WTC11 (cell line): ENCODE results near the gene HRAS. TPM values are rescaled to one million over a fixed set of nuclear protein-coding genes. Genes with fewer than 3 reads are reported as not detected.
A peak's percentile ranks its signal among the peaks of the same experiment; 100 is the strongest.

Experiments used
- ATAC-seq: fragments of 200-7000 bp; cut with Tn5 transposase; 2 replicates; pipeline ENCODE4 v1.10.0; 2021; ENCODE audit warnings: mild to moderate bottlenecking, moderate library complexity
- CTCF ChIA-PET: fragments of 300-600 bp; sonication (Branson Sonifier 250); formaldehyde crosslinking; loops from one replicate; lab custom pipeline; 2021; ENCODE audit warnings: antibody characterized with exemption; lab: Charles Lee
- POLR2A ChIA-PET: fragments of 350-600 bp; sonication (Branson Sonifier 250); formaldehyde crosslinking; loops from one replicate; lab custom pipeline; 2021; ENCODE audit warnings: antibody characterized with exemption; lab: Charles Lee
- DNase-seq: peaks from one replicate; pipeline ENCODE4 v3.0.0; 2021; ENCODE audit warnings: low spot score
- H3K27ac Mint-ChIP-seq: 2 replicates; pipeline ENCODE4 v1.8.0; 2021; ENCODE audit warnings: mixed read lengths
- H3K27me3 Mint-ChIP-seq: 2 replicates; pipeline ENCODE4 v1.8.0; 2021; ENCODE audit warnings: low read depth, mild to moderate bottlenecking, moderate library complexity, mixed read lengths
- H3K36me3 Mint-ChIP-seq: 2 replicates; pipeline ENCODE4 v1.8.0; 2021; ENCODE audit warnings: mixed read lengths
- H3K4me1 Mint-ChIP-seq: 2 replicates; pipeline ENCODE4 v1.8.0; 2022; ENCODE audit warnings: mixed read lengths
- H3K4me3 Mint-ChIP-seq: 2 replicates; pipeline ENCODE4 v1.8.0; 2021; ENCODE audit warnings: mild to moderate bottlenecking, moderate library complexity, mixed read lengths
- H3K9me3 Mint-ChIP-seq: 2 replicates; pipeline ENCODE4 v1.8.0; 2021; ENCODE audit warnings: mixed read lengths
- ATF6 ChIP-seq: sonication (generic); formaldehyde crosslinking; IDR thresholded peaks from 2 replicates; pipeline ENCODE4 v1.8.1; 2023; ENCODE audit warnings: mild to moderate bottlenecking, missing genetic modification reagents
- CBFB ChIP-seq: sonication (generic); formaldehyde crosslinking; IDR thresholded peaks from 2 replicates; pipeline ENCODE4 v1.8.1; 2022; ENCODE audit warnings: mild to moderate bottlenecking, low read depth, missing genetic modification reagents
- CREM ChIP-seq: sonication (generic); formaldehyde crosslinking; IDR thresholded peaks from 2 replicates; pipeline ENCODE4 v1.8.1; 2022; ENCODE audit warnings: mild to moderate bottlenecking, missing genetic modification reagents, moderate library complexity
- ETV6 ChIP-seq: sonication (generic); formaldehyde crosslinking; IDR thresholded peaks from 2 replicates; pipeline ENCODE4 v1.8.1; 2022; ENCODE audit warnings: mild to moderate bottlenecking, missing genetic modification reagents
- FOXJ3 ChIP-seq: sonication (generic); formaldehyde crosslinking; IDR thresholded peaks from 2 replicates; pipeline ENCODE4 v1.9.0; 2021; ENCODE audit warnings: missing genetic modification reagents, mild to moderate bottlenecking, borderline replicate concordance
- FOXK1 ChIP-seq: sonication (generic); formaldehyde crosslinking; IDR thresholded peaks from 2 replicates; pipeline ENCODE4 v1.8.0; 2022; ENCODE audit warnings: mild to moderate bottlenecking, moderate library complexity, missing genetic modification reagents
- GABPB1 ChIP-seq: sonication (generic); formaldehyde crosslinking; IDR thresholded peaks from 2 replicates; pipeline ENCODE4 v1.8.1; 2023; ENCODE audit warnings: mild to moderate bottlenecking, missing genetic modification reagents
- GTF2I ChIP-seq: fragments of 250-450 bp; sonication (Bioruptor Pico); conservative IDR thresholded peaks from 2 replicates; pipeline ENCODE4 v1.4.0; 2021; ENCODE audit warnings: mild to moderate bottlenecking
- KAT7 ChIP-seq: sonication (generic); formaldehyde crosslinking; IDR thresholded peaks from 2 replicates; pipeline ENCODE4 v1.8.1; 2023; ENCODE audit warnings: missing genetic modification reagents, mild to moderate bottlenecking, borderline replicate concordance
- MLX ChIP-seq: sonication (generic); formaldehyde crosslinking; IDR thresholded peaks from 2 replicates; pipeline ENCODE4 v1.8.1; 2023; ENCODE audit warnings: mild to moderate bottlenecking, missing genetic modification reagents, moderate library complexity
- MXD4 ChIP-seq: fragments of 250-450 bp; sonication (Bioruptor Pico); IDR thresholded peaks from 2 replicates; pipeline ENCODE4 v1.8.0; 2021; ENCODE audit warnings: mild to moderate bottlenecking, moderate library complexity, borderline replicate concordance
- NFE2L1 ChIP-seq: sonication (generic); formaldehyde crosslinking; IDR thresholded peaks from 2 replicates; pipeline ENCODE4 v1.8.1; 2023; ENCODE audit warnings: missing genetic modification reagents
- NR1H2 ChIP-seq: sonication (generic); formaldehyde crosslinking; IDR thresholded peaks from 2 replicates; pipeline ENCODE4 v1.9.0; 2021; ENCODE audit warnings: mild to moderate bottlenecking, moderate library complexity, missing genetic modification reagents
- NR2C2 ChIP-seq: sonication (generic); formaldehyde crosslinking; IDR thresholded peaks from 2 replicates; pipeline ENCODE4 v1.8.0; 2022; ENCODE audit warnings: mild to moderate bottlenecking, missing genetic modification reagents
- PREB ChIP-seq: sonication (generic); formaldehyde crosslinking; IDR thresholded peaks from 2 replicates; pipeline ENCODE4 v1.8.1; 2022; ENCODE audit warnings: mild to moderate bottlenecking, missing genetic modification reagents, moderate library complexity, borderline replicate concordance
- RELA ChIP-seq: sonication (generic); formaldehyde crosslinking; IDR thresholded peaks from 2 replicates; pipeline ENCODE4 v1.8.1; 2022; ENCODE audit warnings: missing genetic modification reagents, mild to moderate bottlenecking, borderline replicate concordance
- SMAD4 ChIP-seq: sonication (generic); formaldehyde crosslinking; IDR thresholded peaks from 2 replicates; pipeline ENCODE4 v1.8.0; 2022; ENCODE audit warnings: mild to moderate bottlenecking, missing genetic modification reagents
- SP1 ChIP-seq: sonication (generic); formaldehyde crosslinking; conservative IDR thresholded peaks from 2 replicates; pipeline ENCODE4 v1.8.1; 2022; ENCODE audit warnings: missing genetic modification reagents
- TCF7 ChIP-seq: sonication (generic); formaldehyde crosslinking; IDR thresholded peaks from 2 replicates; pipeline ENCODE4 v1.8.0; 2022; ENCODE audit warnings: mild to moderate bottlenecking, low read depth, missing genetic modification reagents, moderate library complexity
- ZBTB21 ChIP-seq: sonication (generic); formaldehyde crosslinking; IDR thresholded peaks from 2 replicates; pipeline ENCODE4 v1.8.1; 2023; ENCODE audit warnings: mild to moderate bottlenecking, missing genetic modification reagents, borderline replicate concordance
- ZNF219 ChIP-seq: sonication (generic); formaldehyde crosslinking; IDR thresholded peaks from 2 replicates; pipeline ENCODE4 v1.8.0; 2023; ENCODE audit warnings: missing genetic modification reagents, mild to moderate bottlenecking, borderline replicate concordance
- ZNF396 ChIP-seq: fragments of 250-450 bp; sonication (Bioruptor Pico); IDR thresholded peaks from 2 replicates; pipeline ENCODE4 v1.8.0; 2021; ENCODE audit warnings: mild to moderate bottlenecking, moderate library complexity, borderline replicate concordance
- ZNF423 ChIP-seq: fragments of 250-450 bp; sonication (Bioruptor Pico); IDR thresholded peaks from 2 replicates; pipeline ENCODE4 v2.1.2; 2022; ENCODE audit warnings: mild to moderate bottlenecking, moderate library complexity
- total RNA-seq: library from RNA; stranded (reverse); gene quantifications from 3 replicates; pipeline ENCODE4 v1.2.3, GENCODE V29; 2021
- TF ChIP-seq, protein P1 (sequence below): sonication (generic); formaldehyde crosslinking; IDR thresholded peaks from 2 replicates; pipeline ENCODE4 v1.8.0; 2022; ENCODE audit warnings: mild to moderate bottlenecking, missing genetic modification reagents

Gene HRAS
- total RNA-seq, 1 experiment from 2014 or later: 62.4 TPM

DNA sequence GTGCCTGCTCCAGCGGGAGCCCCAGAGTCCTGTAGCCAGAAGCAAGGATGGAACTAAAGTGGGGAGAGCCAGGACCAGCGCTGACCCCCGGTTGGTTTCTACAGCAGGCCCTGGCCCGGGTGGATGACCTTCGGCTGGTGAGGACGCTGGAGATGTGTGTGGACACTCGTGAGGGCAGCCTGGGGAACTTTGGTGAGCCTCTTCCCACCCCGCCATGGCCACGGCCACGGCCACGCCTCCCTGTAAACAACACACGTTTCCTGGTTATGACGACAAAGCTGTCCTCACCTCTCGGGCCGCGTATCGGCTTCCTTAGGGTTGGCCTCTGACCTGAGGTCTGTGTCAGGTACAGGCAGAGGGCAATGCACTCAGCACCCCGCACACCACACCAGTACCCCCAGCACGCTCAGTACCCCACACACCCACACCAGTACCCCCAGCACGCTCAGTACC is 6.1 kb upstream of the HRAS start (continued):
- TF ChIP-seq RELA (no peak), ZNF396 (CRISPR knock-in tag) (no peak)

DNA sequence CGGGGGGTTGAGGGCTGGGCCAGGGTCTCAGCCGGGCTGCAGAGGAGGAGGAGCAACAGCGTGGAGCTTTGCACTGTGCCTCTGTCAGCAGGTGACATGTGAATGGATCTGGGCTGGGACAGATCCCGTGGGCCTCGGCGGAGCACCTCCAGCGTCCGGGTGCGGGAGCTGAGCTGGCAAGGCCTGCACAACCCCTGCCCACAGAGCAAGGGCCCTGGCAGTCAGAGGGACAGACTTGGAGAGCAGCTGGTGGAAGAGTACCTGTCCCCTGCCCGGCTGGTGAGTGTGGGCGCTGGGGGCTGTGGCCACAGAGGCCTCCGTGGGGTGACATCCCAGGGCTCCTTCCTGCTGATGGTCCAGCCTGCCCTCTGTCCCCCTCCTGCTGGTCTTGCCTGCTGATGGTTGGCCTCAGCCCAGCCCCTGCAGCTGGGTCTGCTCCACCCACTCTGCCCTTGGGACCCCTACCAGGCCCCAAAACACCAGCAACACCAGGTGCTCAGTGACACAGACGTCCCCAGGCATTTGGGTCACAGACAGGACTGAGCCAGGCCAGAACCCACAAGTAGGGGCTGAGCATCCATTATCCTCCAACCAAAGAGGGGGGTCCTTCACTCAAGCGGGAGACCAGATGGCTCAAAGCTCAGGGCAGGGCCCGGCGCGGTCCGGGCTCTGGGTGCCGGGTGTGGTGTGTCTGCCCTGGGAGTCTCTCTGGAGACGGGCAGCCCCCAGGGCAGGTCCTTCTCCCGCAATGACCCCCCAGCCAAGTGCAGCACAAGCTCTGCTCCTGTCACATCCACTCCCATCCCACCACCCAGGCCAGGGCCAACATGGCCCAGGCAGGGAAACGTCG is 5.4 kb upstream of the HRAS start:
- no peaks in the 10 kb centered on the region for H3K9me3 Mint-ChIP-seq
- no peak overlapping the region for H3K4me3 Mint-ChIP-seq
- H3K36me3 Mint-ChIP-seq: peaks cover 3% of the 10 kb centered on the region
- no peak for TF ChIP-seq NFE2L1 (CRISPR knock-in tag)
- TF ChIP-seq NR2C2 (CRISPR knock-in tag): no peak
- no peak for TF ChIP-seq CBFB (CRISPR knock-in tag)
- no peak for TF ChIP-seq ZBTB21 (CRISPR knock-in tag)
- TF ChIP-seq CREM: no peak
- TF ChIP-seq KAT7: no peak
- TF ChIP-seq TCF7 (CRISPR knock-in tag): no peak
- no peak for TF ChIP-seq SMAD4 (CRISPR knock-in tag)
- H3K27ac Mint-ChIP-seq: no peak overlapping the region
- no peak for DNase-seq
- H3K4me1 Mint-ChIP-seq: no peaks in the 10 kb centered on the region
- ChIA-PET CTCF (interaction anchor here (0.6 to 0.9 kb wide), 2 partner anchors 77 to 134 kb away, joined by 3 read pairs; no protein-coding TSS in a partner anchor), POLR2A (no interaction called here)
- no peak for ATAC-seq
- H3K27me3 Mint-ChIP-seq: peaks cover 22% of the 10 kb centered on the region

DNA sequence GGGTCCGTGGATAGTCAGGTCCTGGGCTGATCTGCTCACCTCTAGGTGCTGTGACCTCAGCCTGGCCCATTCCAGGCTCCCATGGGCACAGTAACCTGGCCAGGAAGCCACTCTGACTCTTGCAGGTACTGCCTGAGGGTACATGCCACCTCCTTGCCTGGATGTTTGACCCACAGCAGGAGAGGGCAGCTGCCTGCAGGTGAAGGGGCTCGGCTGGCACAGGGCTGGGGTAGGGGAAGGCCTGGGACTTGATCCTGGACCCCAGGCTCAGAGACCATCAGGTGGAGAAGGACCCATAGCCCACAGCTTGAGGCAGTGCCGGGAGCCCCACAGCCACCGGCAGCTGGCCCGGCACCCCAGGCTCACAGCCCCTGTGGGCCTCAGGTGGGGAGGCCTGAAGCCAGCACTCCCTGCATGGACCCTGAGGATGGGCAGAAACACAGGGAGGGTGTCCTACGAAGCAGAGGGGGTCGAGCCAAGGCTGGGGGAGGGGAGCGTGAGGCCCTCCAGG is 4.7 kb upstream of the HRAS start:
- CTCF ChIA-PET: interaction anchor here (0.6 to 0.9 kb wide), 2 partner anchors 76 to 133 kb away, joined by 3 read pairs; no protein-coding TSS in a partner anchor
- peaks cover 3% of the 10 kb centered on the region for H3K36me3 Mint-ChIP-seq

DNA sequence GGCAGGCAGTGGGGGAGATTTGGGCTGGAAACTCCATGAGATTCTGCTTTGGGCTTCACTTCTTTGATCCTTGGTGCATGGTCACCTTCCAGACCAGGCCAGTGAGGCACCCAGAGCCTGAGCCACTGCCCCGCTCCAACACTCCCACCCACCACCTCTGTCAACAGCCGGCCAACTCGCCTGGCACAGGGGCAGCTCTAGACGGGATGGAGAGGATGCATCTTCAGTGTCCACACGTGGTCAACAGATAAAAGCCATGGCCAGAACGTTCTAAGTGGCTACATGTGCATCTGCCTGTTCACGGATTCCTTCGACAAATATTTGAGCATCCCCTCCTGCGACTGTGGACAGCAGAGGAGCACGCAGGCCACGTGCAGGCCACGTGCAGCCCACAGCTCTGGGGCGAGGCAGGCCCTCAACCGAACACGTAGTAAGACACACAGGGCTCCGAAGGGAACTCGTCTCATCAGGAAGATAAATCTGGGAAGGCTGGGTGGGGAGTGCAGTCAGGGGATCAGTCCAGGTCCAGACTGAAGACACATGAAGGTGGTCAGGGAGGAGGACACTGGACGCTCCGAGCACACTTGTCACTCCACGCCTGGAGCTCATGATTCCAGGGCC is 3.2 kb upstream of the HRAS start:
- POLR2A ChIA-PET: interaction anchor here (0.7 kb wide), 1 partner anchor 51 kb away, joined by 4 read pairs; no protein-coding TSS in a partner anchor
- ATAC-seq (no peak), DNase-seq (no peak)
- TF ChIP-seq MXD4 (CRISPR knock-in tag) (no peak), PREB (CRISPR knock-in tag) (no peak), MLX (CRISPR knock-in tag) (no peak), GABPB1 (CRISPR knock-in tag) (0 out of 2 replicates have a peak, but pooled peaks have one; percentile 36), ZNF423 (CRISPR knock-in tag) (no peak)
- TF ChIP-seq, protein P1, sequence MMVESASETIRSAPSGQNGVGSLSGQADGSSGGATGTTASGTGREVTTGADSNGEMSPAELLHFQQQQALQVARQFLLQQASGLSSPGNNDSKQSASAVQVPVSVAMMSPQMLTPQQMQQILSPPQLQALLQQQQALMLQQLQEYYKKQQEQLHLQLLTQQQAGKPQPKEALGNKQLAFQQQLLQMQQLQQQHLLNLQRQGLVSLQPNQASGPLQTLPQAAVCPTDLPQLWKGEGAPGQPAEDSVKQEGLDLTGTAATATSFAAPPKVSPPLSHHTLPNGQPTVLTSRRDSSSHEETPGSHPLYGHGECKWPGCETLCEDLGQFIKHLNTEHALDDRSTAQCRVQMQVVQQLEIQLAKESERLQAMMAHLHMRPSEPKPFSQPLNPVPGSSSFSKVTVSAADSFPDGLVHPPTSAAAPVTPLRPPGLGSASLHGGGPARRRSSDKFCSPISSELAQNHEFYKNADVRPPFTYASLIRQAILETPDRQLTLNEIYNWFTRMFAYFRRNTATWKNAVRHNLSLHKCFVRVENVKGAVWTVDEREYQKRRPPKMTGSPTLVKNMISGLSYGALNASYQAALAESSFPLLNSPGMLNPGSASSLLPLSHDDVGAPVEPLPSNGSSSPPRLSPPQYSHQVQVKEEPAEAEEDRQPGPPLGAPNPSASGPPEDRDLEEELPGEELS (CRISPR knock-in tag): no peak
- Mint-ChIP-seq H3K27me3 (peaks cover 22% of the 10 kb centered on the region), H3K9me3 (no peaks in the 10 kb centered on the region), H3K4me1 (no peaks in the 10 kb centered on the region), H3K27ac (no peak overlapping the region), H3K4me3 (peak overlapping the region; percentile 51; the same call in 1 of the 2 replicates), H3K36me3 (peaks cover 3% of the 10 kb centered on the region)
- CTCF ChIA-PET: interaction anchor here (1.5 kb wide), 1 partner anchor 16 kb away, joined by 4 read pairs; no protein-coding TSS in a partner anchor

More for the DNA sequence above, 4.7 kb upstream of the HRAS start:
- Mint-ChIP-seq H3K9me3 (no peaks in the 10 kb centered on the region), H3K27me3 (peaks cover 22% of the 10 kb centered on the region), H3K27ac (no peak overlapping the region), H3K4me1 (no peaks in the 10 kb centered on the region), H3K4me3 (no peak overlapping the region)
- DNase-seq (no peak), ATAC-seq (no peak)
- POLR2A ChIA-PET: no interaction called here
- TF ChIP-seq ETV6 (CRISPR knock-in tag) (no peak), NR1H2 (CRISPR knock-in tag) (no peak), FOXJ3 (CRISPR knock-in tag) (no peak), ZNF219 (no peak), ATF6 (CRISPR knock-in tag) (no peak), RELA (no peak), FOXK1 (no peak), GTF2I (CRISPR knock-in tag) (no peak), SP1 (CRISPR knock-in tag) (no peak)
